CD4-positive, alpha-beta T cell (primary cell): ENCODE results near the gene SERPINB12. TPM values are rescaled to one million over a fixed set of nuclear protein-coding genes. Genes with fewer than 3 reads are reported as not detected.

Experiments used
- ATAC-seq: fragments of 200-7000 bp; cut with Tn5 transposase; one replicate; pipeline ENCODE4 v1.10.0; 2022; ENCODE audit warnings: mild to moderate bottlenecking; ENCODE audit not compliant: poor library complexity
- CTCF ChIA-PET: fragments of 350-600 bp; sonication (Branson Sonifier 250); formaldehyde crosslinking; loops from one replicate; lab custom pipeline; 2021; ENCODE audit warnings: antibody characterized with exemption, inconsistent platforms; lab: Charles Lee
- POLR2A ChIA-PET: fragments of 350-600 bp; sonication (Branson Sonifier 250); formaldehyde crosslinking; loops from one replicate; lab custom pipeline; 2021; ENCODE audit warnings: antibody characterized with exemption, inconsistent platforms; lab: Charles Lee
- DNase-seq, 14 experiments: peaks; one replicate each; pipeline ENCODE4 v3.0.0-alpha.2; 2013 to 2020; ENCODE audit warnings: mixed read lengths in 2 of 14
- H3K27ac ChIP-seq, 2 donors: one replicate each; pipeline versions ENCODE4 v1.5.1 to v1.7.0; 2013; ENCODE audit warnings: low read length in 2 of 2, low read depth in 1 of 2, mild to moderate bottlenecking in 1 of 2
- H3K27me3 ChIP-seq, 2 experiments: 1 replicate in 1 of 2; 2 replicates in 1 of 2; pipeline versions ENCODE4 v1.6.1 to v1.7.0; 2013; ENCODE audit warnings: low read length in 2 of 2, control low read depth in 1 of 2, mild to moderate bottlenecking in 1 of 2, moderate library complexity in 1 of 2; ENCODE audit not compliant: insufficient read depth in 2 of 2, control insufficient read depth in 1 of 2
- H3K36me3 ChIP-seq: one replicate; pipeline ENCODE4 v1.6.1; 2013; ENCODE audit warnings: low read length, control low read depth; ENCODE audit not compliant: insufficient read depth
- H3K4me1 ChIP-seq: one replicate; pipeline ENCODE4 v1.6.1; 2013; ENCODE audit warnings: low read length, control low read depth; ENCODE audit not compliant: insufficient read depth
- H3K4me3 ChIP-seq: one replicate; pipeline ENCODE4 v1.5.1; 2013; ENCODE audit warnings: mild to moderate bottlenecking, low read length, moderate library complexity
- H3K9me3 ChIP-seq, 2 experiments: 1 replicate in 1 of 2; 2 replicates in 1 of 2; pipeline versions ENCODE4 v1.6.1 to v1.7.0; 2013; ENCODE audit warnings: low read length in 2 of 2, mild to moderate bottlenecking in 2 of 2, control low read depth in 1 of 2, moderate library complexity in 1 of 2; ENCODE audit not compliant: control insufficient read depth in 1 of 2, insufficient read depth in 1 of 2
- H3K27ac Mint-ChIP-seq: one replicate; pipeline ENCODE4 v1.8.0; 2020; ENCODE audit warnings: mixed read lengths
- H3K27me3 Mint-ChIP-seq: one replicate; pipeline ENCODE4 v1.8.0; 2021; ENCODE audit warnings: mixed read lengths
- H3K36me3 Mint-ChIP-seq: one replicate; pipeline ENCODE4 v1.8.0; 2021; ENCODE audit warnings: low read depth, mixed read lengths
- H3K4me1 Mint-ChIP-seq: one replicate; pipeline ENCODE4 v1.8.0; 2021; ENCODE audit warnings: low read depth, mixed read lengths
- H3K4me3 Mint-ChIP-seq: one replicate; pipeline ENCODE4 v1.8.0; 2020; ENCODE audit warnings: mild to moderate bottlenecking, mixed read lengths
- H3K9me3 Mint-ChIP-seq: one replicate; pipeline ENCODE4 v1.8.0; 2020; ENCODE audit warnings: mixed read lengths
- CTCF ChIP-seq: fragments of 200-600 bp; IDR thresholded peaks from one replicate; pipeline ENCODE4 v1.8.0; 2022; ENCODE audit warnings: antibody characterized with exemption, mild to moderate bottlenecking
- intact Hi-C, 2 experiments: fragments of 100-400 bp; cut with DNase I in 1 of 2; cut with micrococcal nuclease in 1 of 2; formaldehyde crosslinking; loops; one replicate each; pipeline versions ENCODE4 v1.15.1 to v1.9.0; 2023 to 2025; cut with DNase I, micrococcal nuclease
- total RNA-seq, 174 experiments: library from RNA in 2 of 174; stranded (reverse) in 2 of 174; gene quantifications; one replicate each; pipeline ENCODE4 v1.2.3 and lab custom pipeline; 2021 to 2026

SERPINB12 gene
- total RNA-seq, 2 experiments from 2014 or later: not detected

GRCh38 chr18:63551769-63552168 is 9.6 kb downstream of the SERPINB12 start:
- H3K4me1 Mint-ChIP-seq: no peaks in the 10 kb centered on the region
- no peak for TF ChIP-seq CTCF
- CTCF ChIA-PET: no interaction called here

GRCh38 chr18:63552581-63552980 is 10.4 kb downstream of the SERPINB12 start:
- H3K9me3 Mint-ChIP-seq: no peaks in the 10 kb centered on the region
- Histone ChIP-seq H3K4me1 (no peaks in the 10 kb centered on the region), H3K36me3 (no peaks in the 10 kb centered on the region), H3K27me3 (peaks cover 0 to 6% of the 10 kb centered on the region in 2 experiments), H3K9me3 (no peaks in the 10 kb centered on the region), H3K27ac (no peak overlapping the region), H3K4me3 (no peak overlapping the region)
- intact Hi-C loops: no loop called here
- no peak overlapping the region for H3K27ac Mint-ChIP-seq
- no peak for DNase-seq
- no peak for ATAC-seq
- H3K4me3 Mint-ChIP-seq: no peak overlapping the region
- H3K27me3 Mint-ChIP-seq: peaks cover 8% of the 10 kb centered on the region
- TF ChIP-seq CTCF: no peak
- H3K36me3 Mint-ChIP-seq: no peaks in the 10 kb centered on the region
- no peaks in the 10 kb centered on the region for H3K4me1 Mint-ChIP-seq
- ChIA-PET POLR2A (no interaction called here), CTCF (no interaction called here)

More at GRCh38 chr18:63551769-63552168, 9.6 kb downstream of the SERPINB12 start:
- Histone ChIP-seq H3K36me3 (no peaks in the 10 kb centered on the region), H3K4me3 (no peak overlapping the region), H3K27me3 (peaks cover 0 to 6% of the 10 kb centered on the region in 2 experiments), H3K9me3 (no peaks in the 10 kb centered on the region), H3K4me1 (no peaks in the 10 kb centered on the region), H3K27ac (no peak overlapping the region)
- Mint-ChIP-seq H3K4me3 (no peak overlapping the region), H3K27ac (no peak overlapping the region), H3K36me3 (no peaks in the 10 kb centered on the region), H3K27me3 (peaks cover 8% of the 10 kb centered on the region), H3K9me3 (no peaks in the 10 kb centered on the region)
- POLR2A ChIA-PET: no interaction called here
- ATAC-seq (no peak), DNase-seq (no peak)
- intact Hi-C loops: no loop called here

GRCh38 chr18:63553081-63553480 is 10.9 kb downstream of the SERPINB12 start:
- Mint-ChIP-seq H3K27ac (no peak overlapping the region), H3K4me1 (no peaks in the 10 kb centered on the region), H3K9me3 (no peaks in the 10 kb centered on the region), H3K4me3 (no peak overlapping the region), H3K36me3 (no peaks in the 10 kb centered on the region), H3K27me3 (peaks cover 4% of the 10 kb centered on the region)
- intact Hi-C loops: no loop called here
- no peak overlapping the region for H3K4me3 ChIP-seq
- ChIA-PET POLR2A (no interaction called here), CTCF (no interaction called here)
- no peaks in the 10 kb centered on the region for H3K9me3 ChIP-seq
- H3K36me3 ChIP-seq: no peaks in the 10 kb centered on the region
- H3K27ac ChIP-seq: no peak overlapping the region
- no peak for TF ChIP-seq CTCF
- peak in 2 of 14 experiments; percentile 7 to 8 for DNase-seq
- no peaks in the 10 kb centered on the region for H3K4me1 ChIP-seq
- peaks cover 0 to 6% of the 10 kb centered on the region in 2 experiments for H3K27me3 ChIP-seq
- ATAC-seq: no peak
